H1 (cell line): Measurements from ENCODE around the gene CCNI2.

ENCODE experiments used
- BCL11A ChIP-seq, 2 experiments: IDR thresholded peaks; one replicate each; pipeline ENCODE4 v1.6.1; 2011; ENCODE audit warnings: low read depth in 2 of 2, low read length in 2 of 2, mild to moderate bottlenecking in 2 of 2
- EZH2 ChIP-seq: fragments of 200-600 bp; sonication (generic); IDR thresholded peaks from 2 replicates; pipeline ENCODE4 v1.7.1; 2012; ENCODE audit warnings: low read depth, mild to moderate bottlenecking, moderate library complexity, low read length, inconsistent platforms; ENCODE audit not compliant: severe bottlenecking
- JUND ChIP-seq: IDR thresholded peaks from 2 replicates; pipeline ENCODE4 v1.6.1; 2011; ENCODE audit warnings: mild to moderate bottlenecking, improper control_type of control experiment, low read length
- KDM5A ChIP-seq: fragments of 200-600 bp; IDR thresholded peaks from 2 replicates; pipeline ENCODE4 v1.7.1; 2012; ENCODE audit warnings: mild to moderate bottlenecking, low read length, inconsistent platforms, mixed read lengths
- POLR2A ChIP-seq, 2 experiments: IDR thresholded peaks; 1 replicate in 1 of 2; 2 replicates in 1 of 2; pipeline ENCODE4 v1.6.1; 2011; ENCODE audit warnings: low read depth in 2 of 2, low read length in 2 of 2, mild to moderate bottlenecking in 2 of 2; ENCODE audit errors: control extremely low read depth in 1 of 2
- POLR2AphosphoS5 ChIP-seq: IDR thresholded peaks from 2 replicates; pipeline ENCODE4 v1.6.1; 2011; ENCODE audit warnings: low read depth, low read length
- POU5F1 ChIP-seq: IDR thresholded peaks from 2 replicates; pipeline ENCODE4 v1.6.1; 2011; ENCODE audit warnings: low read depth, mild to moderate bottlenecking, low read length, moderate library complexity
- RFX5 ChIP-seq: IDR thresholded peaks from 2 replicates; pipeline ENCODE4 v1.6.1; 2011; ENCODE audit warnings: low read depth, low read length, improper control_type of control experiment, borderline replicate concordance
- SIN3A ChIP-seq, 2 experiments: IDR thresholded peaks in 1 of 2; conservative IDR thresholded peaks in 1 of 2; 2 replicates each; pipeline ENCODE4 v1.6.1; 2011 to 2012; ENCODE audit warnings: low read length in 2 of 2, improper control_type of control experiment in 1 of 2, low read depth in 1 of 2, mild to moderate bottlenecking in 1 of 2
- SP1 ChIP-seq: IDR thresholded peaks from 2 replicates; pipeline ENCODE4 v1.6.1; 2011; ENCODE audit warnings: low read depth, low read length
- TF ChIP-seq, protein P1 (sequence below), 3 experiments: IDR thresholded peaks; 1 replicate in 2 of 3; 2 replicates in 1 of 3; pipeline versions ENCODE4 v1.5.1 to v1.6.1; 2011; ENCODE audit warnings: low read length in 3 of 3, mild to moderate bottlenecking in 3 of 3, inconsistent platforms in 2 of 3, low read depth in 1 of 3, moderate library complexity in 1 of 3; ENCODE audit not compliant: insufficient read depth in 1 of 3; ENCODE audit errors: control extremely low read depth in 1 of 3

DNA sequence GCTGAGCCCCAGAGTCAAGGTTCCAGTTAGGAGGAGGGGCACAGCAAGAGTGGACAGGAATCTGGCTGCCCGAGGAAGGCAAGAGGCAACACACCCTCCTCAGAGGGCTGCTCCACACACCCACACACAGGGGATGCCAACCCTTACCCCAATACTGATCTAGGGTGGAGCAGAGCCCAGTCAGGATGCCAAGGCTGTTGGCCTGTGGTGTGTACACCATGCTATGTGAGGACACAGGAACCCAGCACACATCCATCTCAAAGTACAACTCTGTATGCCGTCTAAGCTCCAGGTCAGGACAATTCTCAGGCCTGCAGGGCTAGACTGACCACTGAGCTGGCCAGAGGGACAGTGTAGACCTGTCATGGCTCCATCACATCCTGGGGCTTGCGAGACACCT lies 27.2 kb downstream of the CCNI2 start:
- no peak for TF ChIP-seq POLR2AphosphoS5
- no peak for TF ChIP-seq RFX5
- TF ChIP-seq SIN3A (conservative IDR thresholded peaks at IDR 0.05 in 1 of 2, IDR thresholded peaks at IDR 0.05 in 1 of 2; ENCODE audit: low read depth in 1 of 2, low read length in 2 of 2): no peak
- TF ChIP-seq POLR2A (IDR thresholded peaks at IDR 0.05; ENCODE audit: control extremely low read depth in 1 of 2, low read depth in 2 of 2, low read length in 2 of 2): no peak
- no peak for TF ChIP-seq KDM5A
- TF ChIP-seq, protein P1, sequence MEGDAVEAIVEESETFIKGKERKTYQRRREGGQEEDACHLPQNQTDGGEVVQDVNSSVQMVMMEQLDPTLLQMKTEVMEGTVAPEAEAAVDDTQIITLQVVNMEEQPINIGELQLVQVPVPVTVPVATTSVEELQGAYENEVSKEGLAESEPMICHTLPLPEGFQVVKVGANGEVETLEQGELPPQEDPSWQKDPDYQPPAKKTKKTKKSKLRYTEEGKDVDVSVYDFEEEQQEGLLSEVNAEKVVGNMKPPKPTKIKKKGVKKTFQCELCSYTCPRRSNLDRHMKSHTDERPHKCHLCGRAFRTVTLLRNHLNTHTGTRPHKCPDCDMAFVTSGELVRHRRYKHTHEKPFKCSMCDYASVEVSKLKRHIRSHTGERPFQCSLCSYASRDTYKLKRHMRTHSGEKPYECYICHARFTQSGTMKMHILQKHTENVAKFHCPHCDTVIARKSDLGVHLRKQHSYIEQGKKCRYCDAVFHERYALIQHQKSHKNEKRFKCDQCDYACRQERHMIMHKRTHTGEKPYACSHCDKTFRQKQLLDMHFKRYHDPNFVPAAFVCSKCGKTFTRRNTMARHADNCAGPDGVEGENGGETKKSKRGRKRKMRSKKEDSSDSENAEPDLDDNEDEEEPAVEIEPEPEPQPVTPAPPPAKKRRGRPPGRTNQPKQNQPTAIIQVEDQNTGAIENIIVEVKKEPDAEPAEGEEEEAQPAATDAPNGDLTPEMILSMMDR (IDR thresholded peaks at IDR 0.05; ENCODE audit: control extremely low read depth in 1 of 3, insufficient read depth in 1 of 3, low read depth in 1 of 3, low read length in 3 of 3): no peak
- no peak for TF ChIP-seq JUND
- TF ChIP-seq EZH2: no peak
- TF ChIP-seq BCL11A (IDR thresholded peaks at IDR 0.05; ENCODE audit: low read depth in 2 of 2, low read length in 2 of 2): no peak
- no peak for TF ChIP-seq SP1
- TF ChIP-seq POU5F1: no peak
